ENCODE data around the gene CACNG4.

The CACNG4 gene

GRCh38 chr17:66945147-66945835 is 19.2 kb upstream of the CACNG4 start:
- DNase-seq: no peak

GRCh38 chr17:66946251-66946650 is 18.3 kb upstream of the CACNG4 start:
- no peak for DNase-seq

GRCh38 chr17:66947311-66947710 is 17.2 kb upstream of the CACNG4 start:
- no peak for DNase-seq

- DNase-seq: no peak
These were observed 16.3 kb upstream of the CACNG4 start for GRCh38 chr17:66948061-66948750.

GRCh38 chr17:66949501-66949900 is 15.0 kb upstream of the CACNG4 start:
- DNase-seq: no peak

GRCh38 chr17:66950325-66950724 is 14.2 kb upstream of the CACNG4 start:
- DNase-seq: no peak

- DNase-seq: no peak
These were observed 13.5 kb upstream of the CACNG4 start for GRCh38 chr17:66950886-66951604.

- no peak for DNase-seq
These were observed 12.9 kb upstream of the CACNG4 start for GRCh38 chr17:66951605-66951953.

- no peak for DNase-seq
These were observed 12.4 kb upstream of the CACNG4 start for GRCh38 chr17:66952031-66952524.

GRCh38 chr17:66952681-66953629 is 11.6 kb upstream of the CACNG4 start:
- DNase-seq: no peak

- no peak for DNase-seq
These were observed 10.9 kb upstream of the CACNG4 start for GRCh38 chr17:66953630-66954020.

GRCh38 chr17:66954632-66955031 is 9.9 kb upstream of the CACNG4 start:
- DNase-seq: no peak

GRCh38 chr17:66955821-66956220 is 8.7 kb upstream of the CACNG4 start:
- no peak for DNase-seq

GRCh38 chr17:66956941-66957340 is 7.6 kb upstream of the CACNG4 start:
- DNase-seq: no peak

- DNase-seq: no peak
These were observed 7.2 kb upstream of the CACNG4 start for GRCh38 chr17:66957343-66957742.

- no peak for DNase-seq
These were observed 6.4 kb upstream of the CACNG4 start for GRCh38 chr17:66957951-66958579.

- no peak for DNase-seq
These were observed 4.7 kb upstream of the CACNG4 start for GRCh38 chr17:66959641-66960375.

- no peak for DNase-seq
These were observed 3.9 kb upstream of the CACNG4 start for GRCh38 chr17:66960613-66961012.

- no peak for DNase-seq
These were observed 992 bp upstream of the CACNG4 start for GRCh38 chr17:66963521-66963908.

- no peak for DNase-seq
These were observed 658 bp downstream of the CACNG4 start for GRCh38 chr17:66964930-66965800.
